ENCODE results near the gene IGF2BP2.
A peak's percentile ranks its signal among the peaks of the same experiment; 100 is the strongest.
"Not testable (repeated sequence)": the region's sequence is repeated elsewhere in the genome, so short reads cannot be mapped to it uniquely, and the experiment has no call there.

Gene IGF2BP2

DNA sequence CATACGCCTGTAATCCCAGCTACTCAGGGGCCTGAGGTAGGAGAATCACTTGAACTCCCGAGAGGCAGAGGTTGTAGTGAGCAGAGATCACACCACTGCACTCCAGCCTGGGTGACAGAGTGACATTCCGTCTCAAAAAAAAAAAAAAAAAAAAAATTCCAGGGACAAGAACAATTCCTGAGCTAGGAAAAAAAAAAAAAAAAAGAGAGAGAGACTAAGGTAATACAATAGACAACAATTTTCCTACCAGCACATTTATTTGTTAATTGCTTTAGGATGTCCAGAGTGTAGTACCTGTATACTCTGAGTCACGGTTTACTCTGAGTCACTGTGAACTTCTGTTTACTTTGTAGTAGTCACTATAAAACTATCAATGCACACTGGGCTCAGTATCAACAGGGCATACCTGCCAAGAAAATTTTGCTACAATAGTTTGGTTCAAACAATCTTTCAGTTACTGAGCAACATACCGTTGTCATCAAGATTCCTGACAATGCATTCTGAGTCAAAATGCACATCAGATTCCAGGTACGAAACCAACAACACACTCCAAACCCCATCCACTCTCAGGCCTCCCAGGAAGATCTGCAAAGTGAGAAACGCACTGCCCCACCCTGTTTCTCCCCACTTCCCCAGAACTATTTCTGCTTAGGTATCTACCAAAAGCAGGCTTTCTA is 28.3 kb downstream of the IGF2BP2 start:
- ATAC-seq (peak; percentile 42), DNase-seq (ENCODE audit: low spot score in 2 of 2) (no peak)
- H3K9me3 Mint-ChIP-seq: no peaks in the 10 kb centered on the region
- no peak overlapping the region for H3K27ac Mint-ChIP-seq
- no peak overlapping the region for H3K4me3 Mint-ChIP-seq
- no peaks in the 10 kb centered on the region for H3K36me3 Mint-ChIP-seq
- H3K4me1 Mint-ChIP-seq: no peaks in the 10 kb centered on the region

DNA sequence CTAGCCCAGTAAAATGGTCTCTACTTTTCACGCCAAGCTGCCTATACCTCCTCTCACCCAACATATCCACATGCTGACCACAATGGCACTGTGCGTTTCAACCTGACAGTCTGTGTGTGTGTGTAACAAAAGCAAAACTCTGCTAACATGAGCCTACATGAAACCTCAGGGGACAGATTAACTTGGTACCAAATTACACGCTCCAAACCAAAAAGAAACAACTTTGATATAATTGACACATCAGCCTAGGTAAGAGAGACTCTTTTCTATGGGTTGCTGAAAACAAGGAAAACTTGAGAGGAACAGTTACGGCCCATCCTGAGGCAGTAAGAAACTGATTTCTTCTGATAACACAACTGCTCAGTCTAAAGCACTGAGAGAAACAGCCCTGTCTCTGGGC is 31.5 kb downstream of the IGF2BP2 start:
- Mint-ChIP-seq H3K27ac (no peak overlapping the region), H3K36me3 (no peaks in the 10 kb centered on the region), H3K4me3 (no peak overlapping the region), H3K9me3 (no peaks in the 10 kb centered on the region), H3K4me1 (no peaks in the 10 kb centered on the region)
- DNase-seq (ENCODE audit: low spot score in 2 of 2) (no peak), ATAC-seq (no peak)

DNA sequence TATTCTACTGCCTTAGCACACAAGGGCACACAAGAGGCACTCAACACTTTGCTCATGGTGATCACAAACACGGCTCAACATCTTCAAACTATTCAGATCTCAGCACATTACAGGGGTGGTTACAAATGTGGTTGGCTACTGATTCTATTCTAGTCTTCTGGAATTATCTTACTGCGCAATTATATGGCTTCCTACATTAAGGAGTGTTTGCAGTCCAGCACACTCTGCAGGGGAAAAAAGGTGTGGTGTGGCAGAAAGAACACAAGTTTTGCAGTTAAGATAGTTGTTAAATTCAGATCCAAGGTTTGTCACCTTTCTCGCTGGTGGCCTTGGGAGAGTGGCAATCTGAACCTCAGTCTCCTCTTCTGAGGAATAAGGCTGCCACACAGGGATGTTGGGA is 31.9 kb downstream of the IGF2BP2 start:
- H3K4me1 Mint-ChIP-seq: no peaks in the 10 kb centered on the region

DNA sequence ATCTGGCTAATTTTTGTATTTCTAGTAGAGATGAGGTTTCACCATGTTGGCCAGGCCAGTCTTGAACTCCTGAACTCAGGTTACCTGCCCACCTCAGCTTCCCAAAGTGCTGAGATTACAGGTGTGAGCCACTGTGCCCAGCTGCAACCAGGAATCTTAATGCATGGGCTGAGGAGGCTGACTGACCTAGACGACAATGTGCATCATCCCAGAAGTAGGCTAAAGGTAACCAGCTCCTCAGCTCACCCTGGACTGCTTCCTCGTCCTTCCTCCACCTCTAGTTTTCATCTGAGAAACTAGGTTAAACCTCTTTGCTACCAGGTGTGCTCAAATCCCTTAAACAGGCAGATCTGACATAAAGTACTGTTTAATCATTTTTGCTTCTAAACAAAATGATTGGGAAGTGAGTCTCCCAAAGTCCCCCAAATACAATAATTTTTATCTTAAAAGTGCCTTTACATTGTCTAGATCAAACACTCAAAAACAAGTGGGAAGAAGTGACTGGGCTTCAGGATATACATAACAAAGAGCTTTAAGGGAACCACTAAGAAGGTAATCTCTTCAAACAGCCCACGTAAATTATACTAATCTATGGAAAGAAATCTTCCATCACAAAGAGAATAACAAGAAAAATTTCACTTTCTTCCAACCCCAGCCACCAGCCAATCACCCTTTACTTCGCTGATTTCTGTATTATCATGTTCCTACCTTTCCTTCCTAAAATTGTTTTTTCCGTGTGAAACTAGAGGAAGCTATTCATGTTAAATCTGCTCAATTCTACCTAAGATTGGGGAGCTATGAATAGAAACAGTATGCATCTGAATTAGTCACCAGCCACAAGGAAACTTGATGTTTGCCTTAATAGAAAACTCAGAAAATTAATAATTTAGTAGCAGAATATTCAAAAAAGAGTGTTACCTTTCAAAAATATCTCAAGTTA is 34.7 kb downstream of the IGF2BP2 start:
- Mint-ChIP-seq H3K4me3 (no peak overlapping the region), H3K27ac (no peak overlapping the region), H3K9me3 (no peaks in the 10 kb centered on the region), H3K36me3 (no peaks in the 10 kb centered on the region), H3K4me1 (no peaks in the 10 kb centered on the region)
- DNase-seq (ENCODE audit: low spot score in 2 of 2) (no peak), ATAC-seq (no peak)

More for the DNA sequence above, 31.9 kb downstream of the IGF2BP2 start:
- H3K4me3 Mint-ChIP-seq: no peak overlapping the region
- no peak overlapping the region for H3K27ac Mint-ChIP-seq
- no peak for ATAC-seq
- H3K36me3 Mint-ChIP-seq: no peaks in the 10 kb centered on the region
- DNase-seq (ENCODE audit: low spot score in 2 of 2): no peak
- no peaks in the 10 kb centered on the region for H3K9me3 Mint-ChIP-seq

DNA sequence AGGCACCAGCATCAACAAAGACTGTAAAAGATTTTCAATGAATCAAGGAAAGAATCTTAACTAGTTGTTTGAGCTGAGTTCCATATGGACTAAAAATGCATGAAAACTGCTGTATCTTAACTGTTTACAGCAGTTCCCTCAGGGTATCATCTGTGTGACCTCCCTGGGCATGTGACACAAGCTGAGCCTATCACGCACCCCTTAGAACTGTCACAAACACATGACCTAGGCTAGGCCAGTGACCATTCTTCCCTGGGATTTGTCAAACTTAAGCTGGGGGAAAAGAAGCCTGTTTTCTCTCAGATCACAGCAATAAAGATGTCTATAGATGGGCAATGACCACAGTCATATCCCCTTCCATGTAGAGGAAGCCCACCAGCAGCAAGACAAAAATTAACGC is 35.7 kb downstream of the IGF2BP2 start:
- no peak for ATAC-seq
- H3K4me1 Mint-ChIP-seq: no peaks in the 10 kb centered on the region

DNA sequence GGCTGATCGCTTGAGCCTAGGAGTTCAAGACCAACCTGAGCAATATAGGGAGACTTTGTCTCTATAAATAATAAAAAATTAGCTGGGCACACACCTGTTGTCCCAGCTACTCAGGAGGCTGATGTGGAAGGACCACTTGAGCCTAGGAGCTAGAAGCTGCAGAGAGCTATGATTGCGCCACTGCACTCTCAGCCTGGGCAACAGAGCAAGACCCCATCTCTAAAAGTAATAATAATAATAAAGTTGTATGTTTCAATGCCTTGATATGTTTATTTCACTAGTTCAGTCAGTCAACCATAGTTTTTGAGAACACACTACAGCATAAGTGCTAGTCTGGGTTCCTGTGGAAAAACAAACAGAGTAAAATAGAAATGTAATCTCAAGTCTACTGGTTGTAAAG is 36.5 kb downstream of the IGF2BP2 start:
- Mint-ChIP-seq H3K27ac (no peak overlapping the region), H3K36me3 (no peaks in the 10 kb centered on the region)
- no peak for DNase-seq (ENCODE audit: low spot score in 2 of 2)

More for the DNA sequence above, 35.7 kb downstream of the IGF2BP2 start:
- H3K27ac Mint-ChIP-seq: no peak overlapping the region
- no peak for DNase-seq (ENCODE audit: low spot score in 2 of 2)
- no peak overlapping the region for H3K4me3 Mint-ChIP-seq
- H3K36me3 Mint-ChIP-seq: no peaks in the 10 kb centered on the region
- no peaks in the 10 kb centered on the region for H3K9me3 Mint-ChIP-seq

DNA sequence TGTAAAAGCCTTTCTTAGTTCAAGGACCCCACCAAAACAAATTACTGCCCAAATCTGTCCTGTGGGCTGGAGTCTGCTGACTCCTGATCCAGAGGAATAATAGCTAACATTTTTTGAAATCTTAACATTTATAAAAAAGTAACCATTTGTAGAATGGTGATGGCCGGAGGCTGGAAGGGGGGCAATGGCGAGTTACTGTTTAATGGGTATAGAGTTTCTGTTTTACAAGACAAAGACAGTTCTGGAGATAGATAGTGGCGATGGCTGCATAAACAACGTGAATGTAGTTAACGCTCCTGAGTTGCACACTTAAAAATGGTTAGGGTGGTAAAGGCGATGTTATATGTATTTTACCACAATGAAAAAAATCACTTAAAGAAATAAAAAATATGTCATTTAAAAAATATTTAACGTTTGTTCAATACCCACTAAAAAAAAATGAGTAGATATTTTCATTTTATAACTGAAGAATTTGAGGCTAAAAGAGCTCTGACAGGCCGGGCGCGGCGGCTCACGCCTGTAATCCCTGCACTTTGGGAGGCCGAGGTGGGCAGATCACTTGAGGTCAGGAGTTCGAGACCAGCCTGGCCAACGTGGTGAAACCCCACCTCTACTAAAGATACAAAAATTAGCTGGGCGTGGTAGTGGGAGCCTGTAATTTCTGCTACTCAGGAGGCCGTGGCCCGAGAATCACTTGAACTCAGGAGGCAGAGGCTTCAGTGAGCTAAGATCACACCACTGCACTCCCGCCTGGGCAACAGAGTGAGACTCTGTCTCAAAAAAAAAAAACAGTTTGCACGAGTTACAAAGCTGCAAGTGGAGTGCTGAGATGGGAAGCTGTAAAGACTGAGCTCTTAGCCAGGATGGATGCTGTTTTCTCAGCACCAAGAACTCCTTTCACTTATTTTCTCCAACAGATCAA is 37.6 kb downstream of the IGF2BP2 start:
- no peaks in the 10 kb centered on the region for H3K9me3 Mint-ChIP-seq
- no peak overlapping the region for H3K27ac Mint-ChIP-seq
- no peak for ATAC-seq
- H3K4me1 Mint-ChIP-seq: no peaks in the 10 kb centered on the region
- no peaks in the 10 kb centered on the region for H3K36me3 Mint-ChIP-seq
- DNase-seq (ENCODE audit: low spot score in 2 of 2): no peak
- no peak overlapping the region for H3K4me3 Mint-ChIP-seq

More for the DNA sequence above, 36.5 kb downstream of the IGF2BP2 start:
- no peak overlapping the region for H3K4me3 Mint-ChIP-seq
- H3K4me1 Mint-ChIP-seq: no peaks in the 10 kb centered on the region
- H3K9me3 Mint-ChIP-seq: no peaks in the 10 kb centered on the region
- no peak for ATAC-seq

DNA sequence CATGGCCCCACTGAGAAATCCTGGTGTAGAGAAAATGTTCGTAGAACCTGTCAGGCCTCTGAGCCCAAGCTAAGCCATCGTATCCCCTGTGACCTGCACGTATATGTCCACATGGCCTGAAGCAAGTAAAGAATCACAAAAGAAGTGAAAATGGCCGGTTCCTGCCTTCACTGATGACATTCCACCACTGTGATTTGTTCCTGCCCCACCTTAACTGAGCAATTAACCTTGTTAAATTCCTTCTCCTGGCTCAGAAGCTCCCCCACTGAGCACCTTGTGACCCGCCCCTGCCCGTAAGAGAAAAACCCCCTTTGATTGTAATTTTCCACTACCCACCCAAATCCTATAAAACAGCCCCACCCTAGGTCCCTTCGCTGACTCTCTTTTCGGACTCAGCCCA is 38.6 kb downstream of the IGF2BP2 start:
- not testable (repeated sequence) for ATAC-seq; H3K36me3 Mint-ChIP-seq; H3K4me3 Mint-ChIP-seq; DNase-seq (ENCODE audit: low spot score in 2 of 2); H3K4me1 Mint-ChIP-seq; H3K9me3 Mint-ChIP-seq; H3K27ac Mint-ChIP-seq

DNA sequence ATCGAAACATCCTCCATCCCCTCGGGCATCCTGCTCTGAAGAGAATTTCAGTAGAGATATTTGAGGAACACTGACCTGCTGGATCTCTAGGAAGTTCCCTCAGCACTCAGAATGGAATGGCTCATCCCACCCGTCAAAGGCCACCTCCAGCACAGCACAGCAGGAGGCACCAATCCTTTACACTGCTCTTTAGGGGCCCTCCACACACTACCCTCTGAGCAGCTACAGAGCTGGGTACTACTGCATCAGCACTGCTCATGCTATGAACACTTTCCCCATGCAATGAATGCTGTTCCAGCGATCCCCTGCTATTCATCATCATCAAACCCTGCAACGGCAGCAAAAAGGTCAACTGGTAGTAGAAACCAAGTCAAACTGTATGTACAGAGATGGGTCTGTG is 40.5 kb downstream of the IGF2BP2 start:
- Mint-ChIP-seq H3K4me1 (no peaks in the 10 kb centered on the region), H3K9me3 (no peaks in the 10 kb centered on the region), H3K27ac (no peak overlapping the region), H3K4me3 (no peak overlapping the region), H3K36me3 (no peaks in the 10 kb centered on the region)
- peak; percentile 28 for ATAC-seq
- DNase-seq (ENCODE audit: low spot score in 2 of 2): no peak

DNA sequence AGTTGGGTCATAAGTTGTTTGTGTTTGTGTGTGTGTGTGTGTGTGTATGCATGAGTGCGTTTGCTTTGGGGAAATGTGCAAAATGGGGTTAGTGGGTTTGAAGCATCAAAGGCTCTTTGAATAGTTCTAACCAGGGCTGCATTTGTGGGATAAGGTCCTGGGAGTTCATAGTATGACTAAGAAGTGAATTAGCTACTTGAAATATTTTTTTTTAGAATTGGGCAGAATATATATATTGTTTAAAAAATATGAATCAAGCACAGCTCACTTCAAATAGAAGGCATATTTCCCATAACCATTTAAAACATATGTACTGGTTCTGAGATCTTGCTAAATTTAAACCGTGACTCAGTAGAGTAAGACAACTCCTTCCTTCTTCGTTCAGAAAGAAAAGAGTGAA is 43.1 kb downstream of the IGF2BP2 start:
- no peaks in the 10 kb centered on the region for H3K36me3 Mint-ChIP-seq
- no peak for DNase-seq (ENCODE audit: low spot score in 2 of 2)

DNA sequence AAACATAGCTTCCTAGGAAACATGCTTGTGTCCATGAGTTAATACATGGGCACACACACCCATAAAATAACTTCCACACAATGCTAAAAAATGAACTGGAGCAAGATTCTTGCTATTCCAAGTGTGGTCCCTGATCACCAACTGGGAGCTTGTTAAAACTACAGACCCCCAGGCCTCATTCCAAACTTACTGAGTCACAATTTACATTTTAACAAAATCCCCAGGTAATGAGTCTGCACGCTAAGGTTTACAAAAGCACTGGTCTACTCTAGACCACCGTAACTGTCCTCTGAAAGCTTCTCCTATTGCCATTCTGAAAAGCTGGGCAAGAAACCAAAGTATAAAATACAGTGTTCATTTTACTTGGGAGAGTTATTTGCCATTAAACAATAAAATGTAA is 45.4 kb downstream of the IGF2BP2 start:
- ATAC-seq: no peak
- Mint-ChIP-seq H3K9me3 (no peaks in the 10 kb centered on the region), H3K27ac (no peak overlapping the region), H3K36me3 (no peaks in the 10 kb centered on the region), H3K4me3 (no peak overlapping the region), H3K4me1 (no peaks in the 10 kb centered on the region)
- DNase-seq (ENCODE audit: low spot score in 2 of 2): no peak

More for the DNA sequence above, 43.1 kb downstream of the IGF2BP2 start:
- H3K4me3 Mint-ChIP-seq: no peak overlapping the region
- H3K4me1 Mint-ChIP-seq: no peaks in the 10 kb centered on the region
- no peak for ATAC-seq
- H3K27ac Mint-ChIP-seq: no peak overlapping the region
- no peaks in the 10 kb centered on the region for H3K9me3 Mint-ChIP-seq

DNA sequence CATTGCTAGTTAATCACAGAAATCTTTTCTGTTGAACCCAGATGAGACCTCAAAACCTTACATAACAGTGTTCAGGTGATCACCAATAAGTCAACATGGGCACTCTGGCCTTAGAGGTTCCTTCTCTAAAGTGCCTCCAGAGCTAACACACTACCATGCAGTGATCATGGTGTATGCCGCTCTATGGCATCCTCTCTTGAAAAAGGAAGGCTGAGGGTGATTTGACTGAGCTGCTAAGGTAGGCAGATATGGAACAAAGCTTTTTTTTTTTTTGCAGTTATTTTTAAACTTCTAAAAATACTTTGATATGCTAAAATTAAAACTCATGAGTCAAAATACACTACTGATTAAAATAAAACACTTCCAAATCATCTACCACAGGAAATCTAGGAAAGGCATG is 46.0 kb downstream of the IGF2BP2 start:
- DNase-seq (ENCODE audit: low spot score in 2 of 2) (no peak), ATAC-seq (no peak)
- Mint-ChIP-seq H3K36me3 (no peaks in the 10 kb centered on the region), H3K4me1 (no peaks in the 10 kb centered on the region), H3K9me3 (no peaks in the 10 kb centered on the region), H3K27ac (no peak overlapping the region), H3K4me3 (no peak overlapping the region)

DNA sequence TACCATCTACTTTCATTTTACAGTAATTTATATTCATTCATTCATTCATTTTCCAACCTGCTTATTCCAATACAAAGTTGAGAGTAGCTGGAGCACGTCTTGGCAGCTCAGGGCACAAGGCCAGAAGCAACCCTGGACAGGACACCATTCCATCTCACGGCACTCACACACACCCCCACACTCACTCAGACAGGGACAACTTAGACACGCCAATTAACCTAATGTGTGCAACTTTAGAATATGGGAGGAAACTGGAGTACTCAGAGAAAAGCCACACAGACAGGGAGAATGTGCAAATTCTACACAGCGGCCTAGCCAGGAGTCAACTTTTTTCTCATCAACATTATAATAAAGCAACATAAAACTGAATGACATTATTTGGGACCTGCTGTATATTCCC is 46.7 kb downstream of the IGF2BP2 start:
- no peak overlapping the region for H3K27ac Mint-ChIP-seq
- H3K36me3 Mint-ChIP-seq: no peaks in the 10 kb centered on the region
- H3K4me3 Mint-ChIP-seq: no peak overlapping the region
- no peaks in the 10 kb centered on the region for H3K9me3 Mint-ChIP-seq
- no peak for DNase-seq (ENCODE audit: low spot score in 2 of 2)
- H3K4me1 Mint-ChIP-seq: no peaks in the 10 kb centered on the region
- no peak for ATAC-seq

DNA sequence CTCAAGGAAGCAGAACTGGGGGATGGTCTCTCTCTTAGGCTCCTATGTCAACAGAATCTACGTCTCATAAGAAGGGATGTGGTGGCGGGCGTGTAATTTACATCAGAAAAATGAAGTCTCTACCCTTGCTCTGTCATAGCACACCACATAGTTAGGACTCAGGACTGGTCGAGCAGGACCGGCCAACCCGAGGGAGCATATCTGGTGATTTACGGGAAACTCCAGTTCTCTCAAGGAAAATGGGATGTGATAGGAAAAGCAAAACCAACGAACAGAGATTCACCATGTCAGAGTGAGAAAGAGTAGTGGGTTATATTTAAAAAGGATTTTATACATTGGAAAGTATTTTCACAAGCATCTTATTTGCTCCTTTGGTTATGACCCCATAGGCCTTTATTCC is 54.7 kb downstream of the IGF2BP2 start:
- no peak overlapping the region for H3K4me3 Mint-ChIP-seq
- DNase-seq (ENCODE audit: low spot score in 2 of 2): no peak
- no peaks in the 10 kb centered on the region for H3K36me3 Mint-ChIP-seq
- H3K4me1 Mint-ChIP-seq: no peaks in the 10 kb centered on the region
- no peaks in the 10 kb centered on the region for H3K9me3 Mint-ChIP-seq
- no peak overlapping the region for H3K27ac Mint-ChIP-seq
- no peak for ATAC-seq

DNA sequence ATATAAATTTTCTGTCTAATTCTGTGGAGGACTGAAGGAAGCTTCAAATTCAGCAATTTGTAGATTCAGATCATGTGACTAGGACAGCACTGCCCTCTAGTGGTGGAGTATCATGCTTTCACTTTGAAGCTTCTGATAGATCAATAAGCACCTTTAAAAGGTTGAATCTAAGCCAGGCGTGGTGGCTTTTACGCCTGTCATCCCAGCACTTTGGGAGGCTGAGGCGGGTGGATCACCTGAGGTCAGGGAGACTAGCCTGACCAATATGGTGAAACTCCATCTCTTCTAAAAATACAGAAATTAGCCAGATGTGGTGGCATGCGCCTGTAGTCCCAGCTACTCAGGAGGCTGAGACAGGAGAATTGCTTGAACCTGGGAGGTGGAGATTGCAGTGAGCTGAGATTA is 56.3 kb downstream of the IGF2BP2 start:
- DNase-seq (ENCODE audit: low spot score in 2 of 2): peak; percentile 35 to 76
- ATAC-seq: not testable (repeated sequence)

More for the DNA sequence above, 56.3 kb downstream of the IGF2BP2 start:
- H3K4me1 Mint-ChIP-seq, H3K4me3 Mint-ChIP-seq, H3K36me3 Mint-ChIP-seq, H3K9me3 Mint-ChIP-seq, H3K27ac Mint-ChIP-seq: not testable (repeated sequence)

Measured in stimulated activated effector memory CD8-positive, alpha-beta T cell treated with anti-CD3 and anti-CD28 coated beads, Interleukin-12 subunit alpha, Interleukin-12 subunit beta, amount 100 ng/mL, for 72 hours (primary cell).